B cell (primary cell): ENCODE results near the gene BMERB1. TPM values are rescaled to one million over a fixed set of nuclear protein-coding genes. Genes with fewer than 3 reads are reported as not detected.

ENCODE experiments used
- ATAC-seq: fragments of 200-7000 bp; cut with Tn5 transposase; one replicate; pipeline ENCODE4 v1.10.0; 2021; ENCODE audit warnings: low read depth, mild to moderate bottlenecking, moderate number of reproducible peaks, moderate library complexity
- CTCF ChIA-PET: fragments of 350-600 bp; sonication (Branson Sonifier 250); formaldehyde crosslinking; loops from one replicate; lab custom pipeline; 2021; ENCODE audit warnings: antibody characterized with exemption, inconsistent platforms; lab: Charles Lee
- POLR2A ChIA-PET: fragments of 350-600 bp; sonication (Branson Sonifier 250); formaldehyde crosslinking; loops from one replicate; lab custom pipeline; 2021; ENCODE audit warnings: antibody characterized with exemption; lab: Charles Lee
- DNase-seq: peaks from one replicate; pipeline ENCODE4 v3.0.0; 2013
- H2AFZ ChIP-seq: 2 replicates; pipeline ENCODE4 v1.6.1; 2012; ENCODE audit warnings: mild to moderate bottlenecking, low read depth, low read length; ENCODE audit not compliant: insufficient read depth, poor library complexity, severe bottlenecking
- H3K27ac ChIP-seq, 2 donors: 1 replicate in 1 of 2; 2 replicates in 1 of 2; pipeline ENCODE4 v1.5.1; 2012 to 2013; ENCODE audit warnings: low read length in 2 of 2, mild to moderate bottlenecking in 2 of 2, moderate library complexity in 1 of 2
- H3K27me3 ChIP-seq, 4 experiments: fragments of 200-600 bp in 1 of 4; sonication (generic) in 1 of 4; replicated peaks in 1 of 4; 1 replicate in 2 of 4; 2 replicates in 2 of 4; pipeline versions ENCODE4 v1.6.1 to v1.7.0; 2013 to 2016; ENCODE audit warnings: low read length in 3 of 4, mild to moderate bottlenecking in 2 of 4, mixed read lengths in 1 of 4, moderate library complexity in 1 of 4; ENCODE audit not compliant: insufficient read depth in 4 of 4, control insufficient read depth in 3 of 4; ENCODE audit errors: control extremely low read depth in 1 of 4
- H3K36me3 ChIP-seq, 2 experiments: replicated peaks in 1 of 2; 1 replicate in 1 of 2; 2 replicates in 1 of 2; pipeline versions ENCODE4 v1.6.1 to v1.7.1; 2013; ENCODE audit warnings: low read length in 1 of 2; ENCODE audit not compliant: insufficient read depth in 2 of 2, control insufficient read depth in 1 of 2; ENCODE audit errors: control extremely low read depth in 1 of 2, extremely low read depth in 1 of 2
- H3K4me1 ChIP-seq, 2 donors: fragments of 200-600 bp in 1 of 2; sonication (generic) in 1 of 2; 1 replicate in 1 of 2; 2 replicates in 1 of 2; pipeline versions ENCODE4 v1.5.1 to v1.6.1; 2013 to 2017; ENCODE audit warnings: low read length in 2 of 2; ENCODE audit not compliant: control insufficient read depth in 2 of 2, insufficient read depth in 2 of 2
- H3K4me2 ChIP-seq: replicated peaks from 2 replicates; pipeline ENCODE3; 2012; ENCODE audit warnings: mild to moderate bottlenecking, low read depth, low read length; ENCODE audit not compliant: poor library complexity, severe bottlenecking
- H3K4me3 ChIP-seq, 5 experiments: fragments of 200-600 bp in 1 of 5; sonication (generic) in 1 of 5; 1 replicate in 3 of 5; 2 replicates in 2 of 5; pipeline versions ENCODE4 v1.5.1 to v1.7.0; 2011 to 2016; ENCODE audit warnings: low read length in 4 of 5, mild to moderate bottlenecking in 4 of 5, low read depth in 2 of 5, control low read depth in 1 of 5, moderate library complexity in 1 of 5; ENCODE audit not compliant: insufficient read depth in 1 of 5; ENCODE audit errors: control extremely low read depth in 1 of 5, extremely low read depth in 1 of 5
- H3K79me2 ChIP-seq: fragments of 200-600 bp; sonication (generic); one replicate; pipeline ENCODE4 v1.6.0; 2016; ENCODE audit warnings: low read length; ENCODE audit not compliant: control insufficient read depth, insufficient read depth
- H3K9ac ChIP-seq: fragments of 200-600 bp; sonication (generic); 2 replicates; pipeline ENCODE4 v1.6.1; 2017; ENCODE audit warnings: mild to moderate bottlenecking, low read length, moderate library complexity
- H3K9me3 ChIP-seq, 3 donors: one replicate each; pipeline versions ENCODE4 v1.6.1 to v1.7.1; 2013; ENCODE audit warnings: low read length in 2 of 3; ENCODE audit not compliant: control insufficient read depth in 2 of 3, insufficient read depth in 1 of 3; ENCODE audit errors: control extremely low read depth in 1 of 3
- H4K20me1 ChIP-seq: 2 replicates; pipeline ENCODE4 v1.6.0; 2012; ENCODE audit warnings: mild to moderate bottlenecking, low read length; ENCODE audit not compliant: insufficient read depth, control insufficient read depth, poor library complexity, severe bottlenecking
- H3K27ac Mint-ChIP-seq: one replicate; pipeline ENCODE4 v1.8.0; 2021; ENCODE audit warnings: mixed read lengths
- H3K27me3 Mint-ChIP-seq: one replicate; pipeline ENCODE4 v1.8.0; 2021; ENCODE audit warnings: mixed read lengths
- H3K4me1 Mint-ChIP-seq: one replicate; pipeline ENCODE4 v1.8.0; 2021; ENCODE audit warnings: mixed read lengths
- H3K4me3 Mint-ChIP-seq: one replicate; pipeline ENCODE4 v1.8.0; 2021; ENCODE audit warnings: mixed read lengths
- H3K9me3 Mint-ChIP-seq: one replicate; pipeline ENCODE4 v1.8.0; 2022; ENCODE audit warnings: mixed read lengths; ENCODE audit not compliant: insufficient read depth
- EZH2 ChIP-seq: IDR thresholded peaks from 2 replicates; pipeline ENCODE4 v1.6.1; 2012; ENCODE audit warnings: borderline replicate concordance, low read depth, mild to moderate bottlenecking, moderate library complexity, low read length; ENCODE audit not compliant: insufficient read depth, poor library complexity, severe bottlenecking
- WGBS: methylation state at CpG from one replicate; pipeline ENCODE4 v1.1.5; 2013; ENCODE audit warnings: missing lambda C conversion rate; ENCODE audit not compliant: insufficient coverage; 5-methylcytosine and 5-hydroxymethylcytosine counted together
- intact Hi-C: fragments of 100-400 bp; cut with micrococcal nuclease; formaldehyde crosslinking; loops from one replicate; pipeline ENCODE4 v1.10.0; 2022
- polyA plus RNA-seq: library from polyadenylated mRNA; depleted of rRNA; stranded (reverse); fragments of >200 nt; gene quantifications from 2 replicates; pipeline ENCODE4 v1.2.3, GENCODE V29; 2012
- total RNA-seq, 2 donors: library from RNA; stranded (reverse); fragments of 120-200 nt in 1 of 2; gene quantifications; 1 replicate in 1 of 2; 2 replicates in 1 of 2; pipeline versions ENCODE4 v1.2.3 to v1.2.4, GENCODE V29; 2013 to 2022
- TF ChIP-seq, protein P1 (sequence below): fragments of 200-600 bp; IDR thresholded peaks from one replicate; pipeline ENCODE4 v1.8.0; 2022; ENCODE audit warnings: antibody characterized with exemption, mild to moderate bottlenecking

BMERB1 gene
- total and polyA plus RNA-seq, 2 donors (not counting 1 experiment from before 2014, with no cell fraction given): 2.2 to 11.2 TPM

DNA sequence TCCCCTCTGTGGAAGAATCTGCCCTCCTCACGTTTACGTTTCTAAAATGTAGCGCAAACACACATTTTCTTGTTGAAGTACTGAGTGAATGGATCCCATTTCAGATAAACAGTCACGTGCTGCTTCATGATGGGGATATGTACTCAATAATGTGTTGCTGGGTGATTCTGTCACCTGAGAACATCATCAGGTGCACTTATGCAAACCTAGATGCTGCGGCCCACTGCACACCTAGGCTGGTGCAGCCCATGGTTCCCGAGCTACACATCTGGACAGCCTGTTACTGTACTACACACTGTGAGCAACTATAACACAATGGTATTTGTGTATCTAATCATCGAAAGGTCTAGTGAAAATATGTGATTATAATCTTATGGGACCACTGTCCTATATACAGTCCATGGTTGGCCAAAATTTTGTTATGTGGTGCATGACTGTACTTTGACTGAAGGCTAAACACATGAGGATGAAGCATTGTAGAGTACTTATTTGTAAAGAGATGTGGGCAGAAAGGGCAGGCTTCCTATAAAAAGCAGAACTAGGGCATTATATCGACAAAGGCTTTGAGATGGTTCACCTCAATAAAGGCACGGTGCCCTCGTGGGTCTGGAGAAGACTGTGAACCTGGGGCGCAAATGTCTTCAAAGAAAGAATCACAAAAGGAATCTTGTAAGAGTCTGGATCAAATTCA is 182.2 kb downstream of the BMERB1 start:
- intact Hi-C loops: no loop called here
- Mint-ChIP-seq H3K27me3 (no peaks in the 10 kb centered on the region), H3K4me1 (peaks cover 4% of the 10 kb centered on the region), H3K27ac (no peak overlapping the region), H3K9me3 (no peaks in the 10 kb centered on the region), H3K4me3 (no peak overlapping the region)
- Histone ChIP-seq H3K27me3 (no peaks in the 10 kb centered on the region), H3K4me2 (no peak overlapping the region), H3K9me3 (no peaks in the 10 kb centered on the region), H4K20me1 (peaks cover 16% of the 10 kb centered on the region), H2AFZ (no peak overlapping the region), H3K36me3 (peaks cover 10 to 88% of the 10 kb centered on the region in 2 experiments), H3K9ac (no peak overlapping the region), H3K4me3 (no peak overlapping the region), H3K79me2 (peaks cover 9% of the 10 kb centered on the region), H3K4me1 (no peaks in the 10 kb centered on the region), H3K27ac (no peak overlapping the region)
- DNase-seq (no peak), ATAC-seq (no peak)
- TF ChIP-seq, protein P1, sequence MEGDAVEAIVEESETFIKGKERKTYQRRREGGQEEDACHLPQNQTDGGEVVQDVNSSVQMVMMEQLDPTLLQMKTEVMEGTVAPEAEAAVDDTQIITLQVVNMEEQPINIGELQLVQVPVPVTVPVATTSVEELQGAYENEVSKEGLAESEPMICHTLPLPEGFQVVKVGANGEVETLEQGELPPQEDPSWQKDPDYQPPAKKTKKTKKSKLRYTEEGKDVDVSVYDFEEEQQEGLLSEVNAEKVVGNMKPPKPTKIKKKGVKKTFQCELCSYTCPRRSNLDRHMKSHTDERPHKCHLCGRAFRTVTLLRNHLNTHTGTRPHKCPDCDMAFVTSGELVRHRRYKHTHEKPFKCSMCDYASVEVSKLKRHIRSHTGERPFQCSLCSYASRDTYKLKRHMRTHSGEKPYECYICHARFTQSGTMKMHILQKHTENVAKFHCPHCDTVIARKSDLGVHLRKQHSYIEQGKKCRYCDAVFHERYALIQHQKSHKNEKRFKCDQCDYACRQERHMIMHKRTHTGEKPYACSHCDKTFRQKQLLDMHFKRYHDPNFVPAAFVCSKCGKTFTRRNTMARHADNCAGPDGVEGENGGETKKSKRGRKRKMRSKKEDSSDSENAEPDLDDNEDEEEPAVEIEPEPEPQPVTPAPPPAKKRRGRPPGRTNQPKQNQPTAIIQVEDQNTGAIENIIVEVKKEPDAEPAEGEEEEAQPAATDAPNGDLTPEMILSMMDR: no peak
- no peak for TF ChIP-seq EZH2
- ChIA-PET CTCF (no interaction called here), POLR2A (no interaction called here)
- WGBS: 86% methylated on average over 8 of the region's 11 CpGs

DNA sequence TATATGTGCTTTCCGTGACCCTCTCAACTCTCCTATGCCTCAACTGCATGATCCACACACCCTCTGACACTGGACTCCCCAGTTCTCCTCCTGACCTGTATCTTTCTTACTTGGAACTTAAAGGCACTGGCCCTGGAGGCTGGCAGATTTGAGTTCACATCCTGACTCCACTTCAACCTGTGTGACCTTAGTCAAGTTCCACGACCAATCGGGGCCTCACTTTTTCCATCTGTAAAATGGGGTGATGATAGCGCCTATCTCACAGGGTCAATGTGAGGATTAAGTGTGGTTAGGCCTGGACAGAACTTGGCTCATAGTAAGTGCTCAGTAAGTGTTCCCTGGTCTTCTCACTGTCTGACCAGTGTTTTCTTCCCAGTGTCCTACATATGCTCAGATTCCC is 183.5 kb downstream of the BMERB1 start:
- CTCF ChIA-PET: interaction anchor here (0.9 kb wide), 1 partner anchor 9 kb away, joined by 4 read pairs; no protein-coding TSS in a partner anchor
- no peak for ATAC-seq

More for the DNA sequence above, 183.5 kb downstream of the BMERB1 start:
- no peak overlapping the region for H3K9ac ChIP-seq
- H3K4me3 ChIP-seq: no peak overlapping the region
- POLR2A ChIA-PET: no interaction called here
- no peaks in the 10 kb centered on the region for H3K27me3 ChIP-seq
- Mint-ChIP-seq H3K27me3 (no peaks in the 10 kb centered on the region), H3K4me3 (no peak overlapping the region), H3K9me3 (no peaks in the 10 kb centered on the region), H3K4me1 (peaks cover 4% of the 10 kb centered on the region), H3K27ac (peak overlapping the region; percentile 39)
- DNase-seq: no peak
- intact Hi-C loops: no loop called here
- H3K4me1 ChIP-seq: no peaks in the 10 kb centered on the region
- H3K36me3 ChIP-seq: peaks cover 9 to 88% of the 10 kb centered on the region in 2 experiments
- 100% methylated on average over 1 of the region's 4 CpGs for WGBS
- no peaks in the 10 kb centered on the region for H3K9me3 ChIP-seq
- H4K20me1 ChIP-seq: peaks cover 24% of the 10 kb centered on the region
- no peak for TF ChIP-seq EZH2
- TF ChIP-seq, protein P1: no peak
- H2AFZ ChIP-seq: no peak overlapping the region
- no peak overlapping the region for H3K4me2 ChIP-seq
- peaks cover 20% of the 10 kb centered on the region for H3K79me2 ChIP-seq
- no peak overlapping the region for H3K27ac ChIP-seq
